K562 (cell line): Measurements from ENCODE around the gene CNTNAP4. TPM values are rescaled to one million over a fixed set of nuclear protein-coding genes. Genes with fewer than 3 reads are reported as not detected.

Experiments used
- ATAC-seq: fragments of 200-7000 bp; cut with Tn5 transposase; 3 replicates; pipeline ENCODE4 v1.9.1; 2020; ENCODE audit warnings: moderate library complexity
- BruUV-seq: library from RNA; stranded (reverse); fragments of 400-500 nt; replicated peaks from 2 replicates; lab custom pipeline; 2021; lab: Mats Ljungman, UMichigan
- CTCF ChIA-PET: fragments of 300-600 bp; formaldehyde crosslinking; extraction: SDS; loops from one replicate; lab custom pipeline; 2021; ENCODE audit warnings: low intra/inter-chr PET ratio; lab: Yijun Ruan, JAX
- POLR2A ChIA-PET: fragments of 300-600, 350-650 bp; sonication (Branson Sonifier 250); formaldehyde crosslinking; extraction: SDS; loops from one replicate; lab custom pipeline; 2021; ENCODE audit warnings: antibody characterized with exemption, inconsistent platforms; lab: Yijun Ruan, JAX
- DNase-seq, 4 experiments: peaks; one replicate each; pipeline versions ENCODE4 v3.0.0 to v3.0.0-alpha.2; 2011 to 2018; ENCODE audit warnings: low spot score in 3 of 4, mixed read lengths in 3 of 4; ENCODE audit errors: extremely low read depth in 1 of 4
- FAIRE-seq: peaks from 2 replicates; lab custom pipeline; 2011; peaks lifted over from hg19 to GRCh38; lab: Jason Lieb, UNC
- H2AFZ ChIP-seq: 2 replicates; pipeline ENCODE4 v1.6.0; 2011; ENCODE audit warnings: low read depth, low read length, control low read depth, inconsistent platforms
- H3K27ac ChIP-seq: fragments of 200-600 bp; 3 replicates; pipeline ENCODE4 v1.8.0; 2011; ENCODE audit warnings: low read depth, mild to moderate bottlenecking, control low read depth, inconsistent platforms, low read length, moderate library complexity, mixed read lengths; ENCODE audit errors: extremely low read depth
- H3K27me3 ChIP-seq, 2 experiments: fragments of 300-600 bp in 1 of 2; 2 replicates in 1 of 2; 3 replicates in 1 of 2; pipeline versions ENCODE4 v1.6.0 to v1.8.0; 2011; ENCODE audit warnings: inconsistent platforms in 2 of 2, low read length in 2 of 2, mild to moderate bottlenecking in 1 of 2, mixed read lengths in 1 of 2, moderate library complexity in 1 of 2; ENCODE audit not compliant: control insufficient read depth in 2 of 2, insufficient read depth in 2 of 2
- H3K36me3 ChIP-seq: fragments of 300-600 bp; 3 replicates; pipeline ENCODE4 v1.8.0; 2011; ENCODE audit warnings: mild to moderate bottlenecking, low read length, inconsistent platforms; ENCODE audit not compliant: control insufficient read depth, insufficient read depth
- H3K4me1 ChIP-seq, 2 experiments: fragments of 200-600 bp in 1 of 2; replicated peaks in 1 of 2; 2 replicates in 1 of 2; 3 replicates in 1 of 2; pipeline versions ENCODE4 v1.5.1 to v1.8.0; 2011; ENCODE audit warnings: inconsistent platforms in 2 of 2, low read length in 2 of 2, mild to moderate bottlenecking in 1 of 2, mixed read lengths in 1 of 2, moderate library complexity in 1 of 2; ENCODE audit not compliant: control insufficient read depth in 2 of 2, insufficient read depth in 2 of 2
- H3K4me2 ChIP-seq: 2 replicates; pipeline ENCODE4 v1.6.1; 2011; ENCODE audit warnings: low read length, control low read depth, inconsistent platforms, mixed read lengths; ENCODE audit not compliant: insufficient read depth
- H3K4me3 ChIP-seq: fragments of 200-600 bp; sonication (generic), shearing (Covaris generic); 2 replicates; pipeline ENCODE4 v1.5.1; 2016; ENCODE audit warnings: control low read depth, inconsistent platforms
- H3K79me2 ChIP-seq: fragments of 200-600 bp; 3 replicates; pipeline ENCODE4 v1.8.0; 2011; ENCODE audit warnings: low read length, inconsistent platforms; ENCODE audit not compliant: control insufficient read depth, insufficient read depth
- H3K9ac ChIP-seq, 2 experiments: 2 replicates each; pipeline versions ENCODE4 v1.6.0 to v1.6.1; 2011; ENCODE audit warnings: low read depth in 2 of 2, low read length in 2 of 2, control low read depth in 1 of 2, inconsistent platforms in 1 of 2, mild to moderate bottlenecking in 1 of 2, mixed read lengths in 1 of 2; ENCODE audit not compliant: insufficient read depth in 1 of 2
- H3K9me1 ChIP-seq: one replicate; pipeline ENCODE4 v1.6.0; 2011; ENCODE audit warnings: inconsistent platforms, mild to moderate bottlenecking, low read length, moderate library complexity; ENCODE audit not compliant: control insufficient read depth, insufficient read depth
- H3K9me3 ChIP-seq: replicated peaks from 2 replicates; pipeline ENCODE4 v1.5.1; 2011; ENCODE audit warnings: low read depth, low read length, inconsistent platforms; ENCODE audit not compliant: control insufficient read depth, insufficient read depth
- H4K20me1 ChIP-seq: replicated peaks from 2 replicates; pipeline ENCODE4 v1.6.1; 2011; ENCODE audit warnings: low read length, inconsistent platforms, mixed read lengths; ENCODE audit not compliant: control insufficient read depth, insufficient read depth
- BCL6 ChIP-seq: fragments of 250-450 bp; sonication (Bioruptor Pico); IDR thresholded peaks from 2 replicates; pipeline ENCODE4 v1.4.0; 2020
- C11orf30 ChIP-seq: fragments of 450-650 bp; IDR thresholded peaks from 2 replicates; pipeline ENCODE4 v1.6.1; 2016; ENCODE audit warnings: low read depth, mild to moderate bottlenecking
- CEBPG ChIP-seq, 3 experiments: fragments of 200-800 bp in 1 of 3; sonication (Bioruptor generic) in 1 of 3; sonication (generic) in 1 of 3; formaldehyde crosslinking in 1 of 3; IDR thresholded peaks in 2 of 3; conservative IDR thresholded peaks in 1 of 3; 2 replicates each; pipeline versions ENCODE4 v1.6.1 to v1.8.0; 2016 to 2022; ENCODE audit warnings: missing compliant biosample characterization in 2 of 3, missing genetic modification characterization in 2 of 3, mild to moderate bottlenecking in 1 of 3, missing genetic modification reagents in 1 of 3
- CGGBP1 ChIP-seq: fragments of 250-450 bp; sonication (Bioruptor Pico); IDR thresholded peaks from 2 replicates; pipeline ENCODE4 v1.9.0; 2021; ENCODE audit warnings: mild to moderate bottlenecking
- CSDE1 ChIP-seq, 2 experiments: fragments of 450-650 bp; IDR thresholded peaks; 2 replicates each; pipeline ENCODE4 v1.6.1; 2016; ENCODE audit warnings: mild to moderate bottlenecking in 1 of 2
- ELF2 ChIP-seq: fragments of 250-450 bp; sonication (Bioruptor Pico); IDR thresholded peaks from 2 replicates; pipeline ENCODE4 v1.5.0; 2021; ENCODE audit warnings: mild to moderate bottlenecking
- HMG20A ChIP-seq: fragments of 450-650 bp; formaldehyde crosslinking; conservative IDR thresholded peaks from 2 replicates; pipeline ENCODE4 v1.4.0; 2020; ENCODE audit warnings: mild to moderate bottlenecking, mixed read lengths
- MAFF ChIP-seq: IDR thresholded peaks from 2 replicates; pipeline ENCODE4 v1.6.1; 2012; ENCODE audit warnings: low read length, improper control_type of control experiment
- MITF ChIP-seq: IDR thresholded peaks from 2 replicates; pipeline ENCODE4 v1.6.1; 2014; ENCODE audit warnings: antibody characterized with exemption
- MXD1 ChIP-seq: fragments of 250-450 bp; sonication (Bioruptor Pico); IDR thresholded peaks from 2 replicates; pipeline ENCODE4 v1.8.0; 2021; ENCODE audit warnings: borderline replicate concordance, mild to moderate bottlenecking, moderate library complexity; ENCODE audit not compliant: poor library complexity, severe bottlenecking
- NR2C2 ChIP-seq, 2 experiments: fragments of 200-800 bp in 1 of 2; sonication (Bioruptor generic) in 1 of 2; sonication (generic) in 1 of 2; formaldehyde crosslinking in 1 of 2; IDR thresholded peaks; 2 replicates each; pipeline versions ENCODE4 v1.6.1 to v1.8.0; 2016 to 2022; ENCODE audit warnings: mild to moderate bottlenecking in 1 of 2, missing compliant biosample characterization in 1 of 2, missing genetic modification characterization in 1 of 2, missing genetic modification reagents in 1 of 2
- PYGO2 ChIP-seq: fragments of 450-650 bp; IDR thresholded peaks from 2 replicates; pipeline ENCODE4 v1.6.1; 2016; ENCODE audit warnings: mild to moderate bottlenecking, missing genetic modification characterization, moderate library complexity, missing compliant biosample characterization
- RBM17 ChIP-seq: fragments of 200-400 bp; formaldehyde crosslinking; IDR thresholded peaks from 2 replicates; pipeline ENCODE4 v1.6.1; 2017; ENCODE audit warnings: low read depth, mild to moderate bottlenecking, low read length, borderline replicate concordance
- SRSF7 ChIP-seq: fragments of 200-400 bp; formaldehyde crosslinking; optimal IDR thresholded peaks from 2 replicates; pipeline ENCODE3; 2017; ENCODE audit warnings: mild to moderate bottlenecking, low read depth, low read length
- TRIM24 ChIP-seq, 2 experiments: fragments of 450-650 bp; IDR thresholded peaks; 2 replicates each; pipeline ENCODE4 v1.6.1; 2016
- ZNF354B ChIP-seq: fragments of 250-450 bp; sonication (Bioruptor Pico); IDR thresholded peaks from 2 replicates; pipeline ENCODE4 v1.4.0; 2020
- ZNF449 ChIP-seq: fragments of 250-450 bp; sonication (Bioruptor Pico); IDR thresholded peaks from 2 replicates; pipeline ENCODE4 v1.8.0; 2022; ENCODE audit warnings: moderate library complexity, mild to moderate bottlenecking, inconsistent platforms
- WGBS: fragments of 100-300 bp; shearing (Covaris generic); methylation state at CpG from one replicate; pipeline ENCODE4 v1.1.6; 2016; ENCODE audit warnings: low coverage, mixed read lengths; ENCODE audit not compliant: insufficient coverage; ENCODE audit errors: missing lambda C conversion rate; 5-methylcytosine and 5-hydroxymethylcytosine counted together
- in situ Hi-C: fragments of 300-500 bp; cut with MboI; formaldehyde crosslinking; loops from 4 replicates; pipeline ENCODE4 v1.15.0; 2018; ENCODE audit warnings: inconsistent platforms, mixed read lengths
- intact Hi-C: fragments of 100-400 bp; cut with micrococcal nuclease; formaldehyde crosslinking; loops from 2 replicates; pipeline ENCODE4 v1.14.2; 2022
- polyA plus RNA-seq, 8 experiments: library from polyadenylated mRNA; depleted of rRNA in 4 of 8; stranded (reverse) in 5 of 8; unstranded in 3 of 8; fragments of >200 nt; fragmentation: Nextera tagmentation in 2 of 8; fragmentation: Illumina TruSeq in 1 of 8; extraction: Ambion mirVana in 2 of 8; extraction: Trizol in 1 of 8; gene quantifications; 2 replicates each; pipeline versions ENCODE4 v1.2.1 to v1.2.3, GENCODE V29; 2011 to 2014; ENCODE audit warnings: inconsistent platforms in 1 of 8, missing spikeins in 1 of 8
- total RNA-seq, 7 experiments: library from RNA; depleted of rRNA in 6 of 7; stranded (reverse); fragments of >200 nt in 6 of 7; fragmentation: Illumina TruSeq in 2 of 7; extraction: Trizol in 2 of 7; gene quantifications; 2 replicates each; pipeline versions ENCODE4 v1.2.1 to v1.2.3, GENCODE V29; 2011 to 2021; ENCODE audit warnings: low replicate concordance in 1 of 7

The CNTNAP4 gene
- total and polyA plus RNA-seq, 9 of the 15 experiments (the other 6 are each of a cell fraction or from before 2014, with no cell fraction given): not detected

- Histone ChIP-seq H3K4me2 (no peak overlapping the region), H4K20me1 (no peaks in the 10 kb centered on the region), H3K27ac (no peak overlapping the region), H3K9me3 (no peaks in the 10 kb centered on the region), H2AFZ (no peak overlapping the region), H3K9ac (no peak overlapping the region), H3K27me3 (no peaks in the 10 kb centered on the region), H3K9me1 (no peaks in the 10 kb centered on the region), H3K4me3 (no peak overlapping the region), H3K4me1 (no peaks in the 10 kb centered on the region), H3K79me2 (no peaks in the 10 kb centered on the region), H3K36me3 (no peaks in the 10 kb centered on the region)
- no peak for DNase-seq
- intact Hi-C loops (no loop called here), in situ Hi-C loops (no loop called here)
- WGBS: 3% methylated on average over 7 of the region's 7 CpGs
- POLR2A ChIA-PET: no interaction called here
- ATAC-seq: no peak
- CTCF ChIA-PET: no interaction called here
- TF ChIP-seq CEBPG (CRISPR knock-in tag; IDR thresholded peaks at IDR 0.05) (no peak), CEBPG (tag; conservative IDR thresholded peaks at IDR 0.05 in 1 of 2, IDR thresholded peaks at IDR 0.05 in 1 of 2) (no peak), TRIM24 (IDR thresholded peaks at IDR 0.05) (no peak), ELF2 (CRISPR knock-in tag) (no peak), ZNF449 (CRISPR knock-in tag) (no peak), RBM17 (no peak), BCL6 (no peak), C11orf30 (no peak), MITF (no peak), ZNF354B (CRISPR knock-in tag) (no peak), MAFF (no peak), SRSF7 (no peak), PYGO2 (tag) (no peak), HMG20A (no peak), MXD1 (CRISPR knock-in tag) (no peak), CSDE1 (IDR thresholded peaks at IDR 0.05) (no peak), NR2C2 (CRISPR knock-in tag; IDR thresholded peaks at IDR 0.05) (no peak), NR2C2 (tag; IDR thresholded peaks at IDR 0.05) (no peak), CGGBP1 (CRISPR knock-in tag) (no peak)
- no TSS peak for BruUV-seq
- no peak for FAIRE-seq
Measured at GRCh38 chr16:76385601-76386230, 108.5 kb downstream of the CNTNAP4 start.
